Measurements from ENCODE around the gene COL11A2. TPM values are rescaled to one million over a fixed set of nuclear protein-coding genes. Genes with fewer than 3 reads are reported as not detected.

The COL11A2 gene
- total and polyA plus RNA-seq, 2 of the 13 experiments (the other 11 are each of a cell fraction or from before 2014, with no cell fraction given), result 0.55 TPM

DNA sequence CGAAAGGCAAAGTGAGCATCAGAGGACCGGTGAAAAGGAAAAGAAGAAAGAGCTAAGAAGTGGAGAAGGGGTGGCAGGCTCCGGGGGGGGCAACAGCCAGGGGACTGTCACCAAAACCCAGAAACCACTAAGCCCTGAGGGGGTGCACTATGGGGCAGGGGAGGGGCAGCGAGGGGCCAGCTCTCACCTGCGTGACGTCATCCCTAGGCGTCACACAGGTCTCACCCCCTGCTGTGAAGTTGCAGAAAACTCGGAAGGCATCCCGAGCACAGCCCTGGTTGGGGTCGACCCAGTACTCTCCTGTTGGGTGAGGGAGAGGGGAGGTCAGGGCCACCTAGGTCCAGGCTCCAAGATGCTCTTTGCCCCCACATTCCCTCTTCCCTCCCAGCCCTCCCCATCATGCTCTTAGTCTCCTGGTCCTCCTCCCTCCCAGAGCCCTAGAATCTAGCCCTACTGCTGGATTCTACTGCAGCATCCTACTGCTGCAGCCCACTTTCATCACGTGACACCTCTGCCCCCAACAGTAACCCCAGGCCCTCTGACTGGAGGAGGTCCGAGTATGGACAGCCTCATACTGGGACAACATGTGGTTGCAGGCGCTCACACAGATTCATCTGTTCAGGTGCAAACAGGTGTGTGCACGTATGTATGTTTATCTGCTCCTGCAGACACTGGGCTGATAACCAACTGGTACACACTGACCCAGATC lies 27.4 kb downstream of the COL11A2 start:
- POLR2A ChIA-PET, result interaction anchor here (1.3 kb wide), 1 partner anchor 84 kb away, joined by 5 read pairs; no protein-coding TSS in a partner anchor
- CTCF ChIA-PET (ENCODE audit: low intra/inter-chr PET ratio, low total read pairs), result no interaction called here
- Histone ChIP-seq H3K4me3 (replicated peaks in 1 of 3; ENCODE audit: insufficient read depth in 1 of 3, low read depth in 2 of 3, low read length in 3 of 3) (no peak overlapping the region), H3K79me2 (ENCODE audit: insufficient read depth, low read length) (no peaks in the 10 kb centered on the region), H3K4me1 (ENCODE audit: insufficient read depth, low read length) (peaks cover 23% of the 10 kb centered on the region), H3K36me3 (replicated peaks in 1 of 2; ENCODE audit: control insufficient read depth in 1 of 2, insufficient read depth in 2 of 2, low read length in 2 of 2) (no peaks in the 10 kb centered on the region), H3K4me2 (ENCODE audit: low read depth, low read length) (no peak overlapping the region), H3K27ac (ENCODE audit: extremely low read length, insufficient read depth, low read length) (no peak overlapping the region), H3K9me3 (ENCODE audit: low read length) (no peaks in the 10 kb centered on the region), H4K20me1 (ENCODE audit: insufficient read depth, low read length) (no peaks in the 10 kb centered on the region), H3K27me3 (ENCODE audit: control insufficient read depth in 1 of 2, insufficient read depth in 2 of 2, low read length in 2 of 2) (peaks cover 6 to 23% of the 10 kb centered on the region in 2 experiments; a peak in 4 of 5 replicates), H3K9ac (ENCODE audit: insufficient read depth, low read depth, low read length) (no peak overlapping the region), H2AFZ (ENCODE audit: low read length) (no peak overlapping the region)
- BruUV-seq (replicated peaks), result no TSS peak
- intact Hi-C loops (cut with micrococcal nuclease; ENCODE audit: unreplicated experiment) (no loop called here), in situ Hi-C loops (cut with HindIII; ENCODE audit: extremely low pct_ligation_motif_present, low pct_unique_long_range_greater_than_20kb) (loop anchor here (5.0 to 10.0 kb wide), 2 partner anchors 82 to 150 kb away; no protein-coding TSS in a partner anchor)
- 48% methylated on average over 9 of the region's 14 CpGs for WGBS (ENCODE audit: low lambda C conversion rate)
- no peak for DNase-seq (ENCODE audit: low spot score)
- ATAC-seq, result no peak
- FAIRE-seq, result no peak
- TF ChIP-seq SMARCE1 (IDR thresholded peaks at IDR 0.05; ENCODE audit: borderline replicate concordance) (no peak), SP5 (CRISPR knock-in tag; IDR thresholded peaks at IDR 0.05; ENCODE audit: borderline replicate concordance, low read depth) (no peak), WIZ (CRISPR knock-in tag; IDR thresholded peaks at IDR 0.05) (no peak), ELF3 (CRISPR knock-in tag; IDR thresholded peaks at IDR 0.05) (no peak), ATF7 (IDR thresholded peaks at IDR 0.05) (peak; percentile 95), ATF7 (CRISPR knock-in tag; IDR thresholded peaks at IDR 0.05) (no peak), CREB1 (IDR thresholded peaks at IDR 0.05) (peak; percentile 96), CREB1 (CRISPR knock-in tag; IDR thresholded peaks at IDR 0.05) (no peak), PITX1 (CRISPR knock-in tag; IDR thresholded peaks at IDR 0.05) (no peak), ZNF343 (CRISPR knock-in tag; IDR thresholded peaks at IDR 0.05) (no peak), ZNF34 (CRISPR knock-in tag; IDR thresholded peaks at IDR 0.05; ENCODE audit: borderline replicate concordance) (no peak), ZNF446 (CRISPR knock-in tag; IDR thresholded peaks at IDR 0.05) (no peak), HCFC1 (IDR thresholded peaks at IDR 0.05; ENCODE audit: low read depth, low read length) (no peak), TGIF2 (CRISPR knock-in tag; IDR thresholded peaks at IDR 0.05) (no peak), FOXO1 (CRISPR knock-in tag; IDR thresholded peaks at IDR 0.05) (no peak), ZNF768 (CRISPR knock-in tag; IDR thresholded peaks at IDR 0.05) (no peak)
- TF ChIP-seq, protein P1, sequence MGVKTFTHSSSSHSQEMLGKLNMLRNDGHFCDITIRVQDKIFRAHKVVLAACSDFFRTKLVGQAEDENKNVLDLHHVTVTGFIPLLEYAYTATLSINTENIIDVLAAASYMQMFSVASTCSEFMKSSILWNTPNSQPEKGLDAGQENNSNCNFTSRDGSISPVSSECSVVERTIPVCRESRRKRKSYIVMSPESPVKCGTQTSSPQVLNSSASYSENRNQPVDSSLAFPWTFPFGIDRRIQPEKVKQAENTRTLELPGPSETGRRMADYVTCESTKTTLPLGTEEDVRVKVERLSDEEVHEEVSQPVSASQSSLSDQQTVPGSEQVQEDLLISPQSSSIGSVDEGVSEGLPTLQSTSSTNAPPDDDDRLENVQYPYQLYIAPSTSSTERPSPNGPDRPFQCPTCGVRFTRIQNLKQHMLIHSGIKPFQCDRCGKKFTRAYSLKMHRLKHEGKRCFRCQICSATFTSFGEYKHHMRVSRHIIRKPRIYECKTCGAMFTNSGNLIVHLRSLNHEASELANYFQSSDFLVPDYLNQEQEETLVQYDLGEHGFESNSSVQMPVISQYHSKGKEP (CRISPR knock-in tag; IDR thresholded peaks at IDR 0.05), result no peak
- TF ChIP-seq, protein P2, sequence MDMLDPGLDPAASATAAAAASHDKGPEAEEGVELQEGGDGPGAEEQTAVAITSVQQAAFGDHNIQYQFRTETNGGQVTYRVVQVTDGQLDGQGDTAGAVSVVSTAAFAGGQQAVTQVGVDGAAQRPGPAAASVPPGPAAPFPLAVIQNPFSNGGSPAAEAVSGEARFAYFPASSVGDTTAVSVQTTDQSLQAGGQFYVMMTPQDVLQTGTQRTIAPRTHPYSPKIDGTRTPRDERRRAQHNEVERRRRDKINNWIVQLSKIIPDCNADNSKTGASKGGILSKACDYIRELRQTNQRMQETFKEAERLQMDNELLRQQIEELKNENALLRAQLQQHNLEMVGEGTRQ (IDR thresholded peaks at IDR 0.05; ENCODE audit: low read depth, low read length), result peak; percentile 56; the same call in 1 of the 2 replicates
- TF ChIP-seq, protein P2 (CRISPR knock-in tag; IDR thresholded peaks at IDR 0.05; ENCODE audit: borderline replicate concordance), result no peak
- TF ChIP-seq, protein P3, sequence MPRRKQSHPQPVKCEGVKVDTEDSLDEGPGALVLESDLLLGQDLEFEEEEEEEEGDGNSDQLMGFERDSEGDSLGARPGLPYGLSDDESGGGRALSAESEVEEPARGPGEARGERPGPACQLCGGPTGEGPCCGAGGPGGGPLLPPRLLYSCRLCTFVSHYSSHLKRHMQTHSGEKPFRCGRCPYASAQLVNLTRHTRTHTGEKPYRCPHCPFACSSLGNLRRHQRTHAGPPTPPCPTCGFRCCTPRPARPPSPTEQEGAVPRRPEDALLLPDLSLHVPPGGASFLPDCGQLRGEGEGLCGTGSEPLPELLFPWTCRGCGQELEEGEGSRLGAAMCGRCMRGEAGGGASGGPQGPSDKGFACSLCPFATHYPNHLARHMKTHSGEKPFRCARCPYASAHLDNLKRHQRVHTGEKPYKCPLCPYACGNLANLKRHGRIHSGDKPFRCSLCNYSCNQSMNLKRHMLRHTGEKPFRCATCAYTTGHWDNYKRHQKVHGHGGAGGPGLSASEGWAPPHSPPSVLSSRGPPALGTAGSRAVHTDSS (CRISPR knock-in tag; conservative IDR thresholded peaks at IDR 0.05), result no peak
- TF ChIP-seq, protein P4, sequence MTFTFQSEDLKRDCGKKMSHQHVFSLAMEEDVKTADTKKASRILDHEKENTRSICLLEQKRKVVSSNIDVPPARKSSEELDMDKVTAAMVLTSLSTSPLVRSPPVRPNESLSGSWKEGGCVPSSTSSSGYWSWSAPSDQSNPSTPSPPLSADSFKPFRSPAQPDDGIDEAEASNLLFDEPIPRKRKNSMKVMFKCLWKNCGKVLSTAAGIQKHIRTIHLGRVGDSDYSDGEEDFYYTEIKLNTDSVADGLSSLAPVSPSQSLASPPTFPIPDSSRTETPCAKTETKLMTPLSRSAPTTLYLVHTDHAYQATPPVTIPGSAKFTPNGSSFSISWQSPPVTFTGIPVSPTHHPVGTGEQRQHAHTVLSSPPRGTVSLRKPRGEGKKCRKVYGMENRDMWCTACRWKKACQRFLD (CRISPR knock-in tag; IDR thresholded peaks at IDR 0.05; ENCODE audit: borderline replicate concordance), result no peak
